ENCODE measurements around the gene PDGFA.
"Not testable (repeated sequence)": the region's sequence is repeated elsewhere in the genome, so short reads cannot be mapped to it uniquely, and the experiment has no call there.

The PDGFA gene

DNA sequence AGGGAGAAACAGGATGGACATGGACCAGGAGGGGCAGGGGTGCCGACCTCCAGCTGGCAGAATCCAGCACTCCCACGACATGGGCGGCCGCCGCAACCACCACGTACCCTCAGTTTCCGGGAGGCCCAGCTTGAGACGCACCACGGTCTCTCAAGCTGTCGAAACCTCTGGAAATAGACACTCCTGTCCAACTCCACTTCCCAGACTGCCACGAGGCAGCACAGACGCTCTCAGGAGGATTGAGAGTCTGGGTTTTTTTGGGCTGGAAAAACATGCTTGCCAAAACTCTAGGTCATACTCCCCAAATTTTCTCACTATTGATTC, 37.9 kb upstream of the PDGFA start:
- no peak for DNase-seq (ENCODE audit: extremely low spot score)
- ChIA-PET POLR2A (no interaction called here), CTCF (no interaction called here)
- TF ChIP-seq, protein P1, sequence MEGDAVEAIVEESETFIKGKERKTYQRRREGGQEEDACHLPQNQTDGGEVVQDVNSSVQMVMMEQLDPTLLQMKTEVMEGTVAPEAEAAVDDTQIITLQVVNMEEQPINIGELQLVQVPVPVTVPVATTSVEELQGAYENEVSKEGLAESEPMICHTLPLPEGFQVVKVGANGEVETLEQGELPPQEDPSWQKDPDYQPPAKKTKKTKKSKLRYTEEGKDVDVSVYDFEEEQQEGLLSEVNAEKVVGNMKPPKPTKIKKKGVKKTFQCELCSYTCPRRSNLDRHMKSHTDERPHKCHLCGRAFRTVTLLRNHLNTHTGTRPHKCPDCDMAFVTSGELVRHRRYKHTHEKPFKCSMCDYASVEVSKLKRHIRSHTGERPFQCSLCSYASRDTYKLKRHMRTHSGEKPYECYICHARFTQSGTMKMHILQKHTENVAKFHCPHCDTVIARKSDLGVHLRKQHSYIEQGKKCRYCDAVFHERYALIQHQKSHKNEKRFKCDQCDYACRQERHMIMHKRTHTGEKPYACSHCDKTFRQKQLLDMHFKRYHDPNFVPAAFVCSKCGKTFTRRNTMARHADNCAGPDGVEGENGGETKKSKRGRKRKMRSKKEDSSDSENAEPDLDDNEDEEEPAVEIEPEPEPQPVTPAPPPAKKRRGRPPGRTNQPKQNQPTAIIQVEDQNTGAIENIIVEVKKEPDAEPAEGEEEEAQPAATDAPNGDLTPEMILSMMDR (IDR thresholded peaks at IDR 0.05; ENCODE audit: control extremely low read depth, extremely low read depth, low read depth, missing control alignments): no peak

DNA sequence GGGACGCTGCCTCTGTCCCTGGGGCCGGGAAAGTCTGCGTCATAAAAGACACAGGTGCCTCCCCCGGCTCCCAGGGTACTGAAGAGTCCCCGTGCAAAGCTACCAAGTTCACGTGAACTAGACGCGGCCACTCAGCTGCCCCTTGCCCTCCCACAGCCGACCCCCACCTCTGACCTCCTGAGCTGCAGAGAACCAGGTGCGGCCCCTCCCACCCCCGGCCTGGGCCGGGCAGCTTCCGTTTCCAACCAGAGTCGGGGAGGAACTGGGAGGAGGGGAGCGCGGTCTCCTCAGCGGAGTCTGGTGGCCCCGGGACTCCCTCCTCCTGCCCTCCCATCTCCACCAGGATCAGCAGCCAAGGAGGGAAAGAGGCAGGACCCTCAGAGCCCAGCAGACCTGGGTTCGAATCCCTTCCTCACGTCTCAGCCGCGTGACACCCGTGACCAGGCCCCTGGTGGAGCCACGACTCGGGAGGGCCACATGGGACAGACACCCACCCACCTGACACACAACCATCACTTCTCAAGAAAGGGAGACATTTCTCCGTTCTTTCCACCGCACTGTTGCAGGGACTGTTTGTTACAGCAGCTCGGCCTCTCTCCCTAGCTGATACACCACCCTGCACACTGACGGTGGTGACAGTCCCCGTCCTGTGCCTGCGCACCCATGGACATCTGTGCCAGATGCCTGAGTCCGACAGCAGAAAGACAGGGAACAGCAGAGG, 37.4 kb upstream of the PDGFA start:
- ChIA-PET POLR2A (no interaction called here), CTCF (no interaction called here)
- TF ChIP-seq, protein P1 (IDR thresholded peaks at IDR 0.05; ENCODE audit: control extremely low read depth, extremely low read depth, low read depth, missing control alignments): no peak
- no peak for DNase-seq (ENCODE audit: extremely low spot score)

DNA sequence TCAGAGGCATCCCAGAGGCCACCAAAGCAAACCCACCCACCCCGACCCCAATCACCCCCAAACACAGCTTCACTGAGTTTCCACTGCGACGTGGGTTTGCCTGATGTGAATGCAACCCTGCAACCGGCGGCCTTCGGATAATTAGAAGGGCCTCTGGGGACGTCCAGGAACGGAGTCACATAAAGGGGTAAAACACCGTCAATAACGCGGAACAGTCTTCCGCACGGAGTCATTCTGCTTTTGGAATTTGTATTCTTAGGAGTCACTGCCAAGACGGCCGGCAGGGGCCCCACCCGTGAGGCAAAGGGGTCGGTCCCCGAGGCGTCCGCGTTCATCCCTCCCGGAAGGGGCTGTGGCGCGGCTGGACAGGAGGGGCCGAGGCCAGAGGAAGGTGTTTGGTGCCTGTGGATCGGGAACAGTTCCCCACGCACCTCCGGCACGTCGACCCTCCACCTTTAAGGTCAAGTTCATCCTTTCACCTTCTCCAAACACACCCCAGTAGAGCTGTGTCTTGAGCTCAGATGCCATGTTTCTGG, 36.7 kb upstream of the PDGFA start:
- TF ChIP-seq, protein P1 (IDR thresholded peaks at IDR 0.05; ENCODE audit: control extremely low read depth, extremely low read depth, low read depth, missing control alignments): no peak
- ChIA-PET POLR2A (no interaction called here), CTCF (no interaction called here)
- DNase-seq (ENCODE audit: extremely low spot score): no peak

DNA sequence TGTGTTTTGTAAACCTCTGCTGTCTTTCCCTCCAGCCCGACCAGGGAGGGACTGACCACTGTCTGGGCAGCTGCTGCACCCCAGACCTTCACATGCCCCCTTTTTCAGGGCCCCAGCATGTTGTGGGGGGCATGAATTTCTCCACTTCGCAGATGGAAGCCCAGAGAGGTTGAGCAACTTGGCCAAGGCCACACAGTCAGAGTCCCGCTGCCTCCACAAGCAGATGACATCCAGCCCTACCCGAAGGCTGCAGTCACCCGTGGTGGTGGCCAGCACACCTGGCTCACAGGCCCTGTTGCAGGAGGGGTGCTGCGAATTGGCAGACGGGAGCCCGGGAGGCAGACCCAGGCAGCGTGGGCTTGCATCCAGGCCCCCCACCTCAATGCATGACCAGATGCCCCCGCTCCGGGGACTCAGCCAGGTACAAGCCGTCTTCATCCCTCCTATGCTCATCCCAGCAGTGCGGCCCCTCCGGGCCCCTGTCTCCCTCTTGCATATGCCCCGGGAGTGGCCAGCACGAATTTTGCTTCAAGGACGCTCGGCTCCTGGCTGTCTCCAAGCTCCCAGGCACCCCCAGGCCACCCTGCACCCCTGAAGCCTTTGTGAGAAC, 36.0 kb upstream of the PDGFA start:
- no peak for DNase-seq (ENCODE audit: extremely low spot score)
- TF ChIP-seq, protein P1 (IDR thresholded peaks at IDR 0.05; ENCODE audit: control extremely low read depth, extremely low read depth, low read depth, missing control alignments): no peak
- CTCF ChIA-PET: no interaction called here
- POLR2A ChIA-PET: no interaction called here

DNA sequence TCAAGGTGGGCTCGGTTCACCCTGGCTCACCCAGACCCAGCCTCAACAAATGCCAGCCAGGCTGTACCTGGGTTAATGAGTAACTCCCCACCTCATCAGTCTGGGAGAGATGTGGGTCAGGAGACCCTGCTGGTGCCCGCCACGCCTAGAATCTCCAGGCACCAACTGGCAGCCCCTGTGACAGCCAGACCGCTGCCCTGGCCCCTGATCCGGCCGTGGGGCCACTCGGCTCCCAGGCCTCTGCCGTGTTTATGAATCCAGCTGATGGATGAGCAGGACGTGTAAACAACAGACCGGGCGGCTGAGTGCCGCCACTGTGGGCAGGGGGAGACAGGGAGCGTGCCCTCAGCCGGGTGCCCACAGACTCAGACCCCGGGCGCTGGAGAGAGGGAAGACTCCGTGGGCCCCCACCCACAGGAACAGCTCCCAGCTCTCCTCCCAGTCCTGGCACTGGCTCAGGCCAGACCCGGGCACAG, 34.0 kb upstream of the PDGFA start:
- TF ChIP-seq, protein P1 (IDR thresholded peaks at IDR 0.05; ENCODE audit: control extremely low read depth, extremely low read depth, low read depth, missing control alignments): no peak
- POLR2A ChIA-PET: no interaction called here
- no peak for DNase-seq (ENCODE audit: extremely low spot score)

DNA sequence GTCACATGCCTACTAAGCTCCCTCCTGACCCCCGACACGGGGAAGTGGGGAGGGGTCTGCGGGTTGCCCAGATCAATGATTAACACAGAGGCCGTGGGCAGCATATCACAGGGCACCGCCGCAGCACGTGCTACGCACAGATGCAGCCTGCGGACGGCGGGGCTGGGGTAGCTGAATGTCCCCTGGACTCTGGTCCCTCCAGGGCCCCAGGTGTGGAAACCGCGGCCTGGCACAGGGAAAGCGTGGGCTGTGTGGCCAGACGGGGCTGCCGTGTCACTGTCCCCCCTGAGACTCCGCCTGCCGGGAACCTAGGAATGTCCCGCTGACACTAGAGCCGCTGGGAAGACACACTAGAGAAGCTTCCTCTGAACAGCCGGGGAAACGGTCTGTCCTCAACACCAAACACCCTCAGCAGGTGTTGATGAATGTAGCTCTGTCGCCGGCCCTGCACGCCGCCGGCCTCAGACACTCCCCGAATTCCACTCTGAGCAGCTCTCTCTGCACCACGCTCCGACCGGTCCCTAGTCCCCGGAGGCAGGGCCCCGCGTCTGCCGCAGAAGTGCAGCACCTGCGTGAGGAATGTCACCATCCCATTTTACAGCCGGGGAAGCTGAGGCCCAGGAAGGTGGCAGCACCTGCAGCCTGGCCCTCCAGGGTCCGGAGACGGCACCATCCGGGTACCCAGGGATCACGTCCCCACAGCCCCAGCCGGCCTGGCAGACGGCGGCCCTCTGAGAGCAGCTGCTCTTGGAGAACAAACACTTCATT, 33.4 kb upstream of the PDGFA start:
- TF ChIP-seq, protein P1 (IDR thresholded peaks at IDR 0.05; ENCODE audit: control extremely low read depth, extremely low read depth, low read depth, missing control alignments): no peak
- no peak for DNase-seq (ENCODE audit: extremely low spot score)
- POLR2A ChIA-PET: no interaction called here
- CTCF ChIA-PET: interaction anchor here (1.1 kb wide), 1 partner anchor 21 kb away, joined by 3 read pairs; no protein-coding TSS in a partner anchor

More for the DNA sequence above, 34.0 kb upstream of the PDGFA start:
- CTCF ChIA-PET: interaction anchor here (1.1 kb wide), 1 partner anchor 21 kb away, joined by 3 read pairs; no protein-coding TSS in a partner anchor

DNA sequence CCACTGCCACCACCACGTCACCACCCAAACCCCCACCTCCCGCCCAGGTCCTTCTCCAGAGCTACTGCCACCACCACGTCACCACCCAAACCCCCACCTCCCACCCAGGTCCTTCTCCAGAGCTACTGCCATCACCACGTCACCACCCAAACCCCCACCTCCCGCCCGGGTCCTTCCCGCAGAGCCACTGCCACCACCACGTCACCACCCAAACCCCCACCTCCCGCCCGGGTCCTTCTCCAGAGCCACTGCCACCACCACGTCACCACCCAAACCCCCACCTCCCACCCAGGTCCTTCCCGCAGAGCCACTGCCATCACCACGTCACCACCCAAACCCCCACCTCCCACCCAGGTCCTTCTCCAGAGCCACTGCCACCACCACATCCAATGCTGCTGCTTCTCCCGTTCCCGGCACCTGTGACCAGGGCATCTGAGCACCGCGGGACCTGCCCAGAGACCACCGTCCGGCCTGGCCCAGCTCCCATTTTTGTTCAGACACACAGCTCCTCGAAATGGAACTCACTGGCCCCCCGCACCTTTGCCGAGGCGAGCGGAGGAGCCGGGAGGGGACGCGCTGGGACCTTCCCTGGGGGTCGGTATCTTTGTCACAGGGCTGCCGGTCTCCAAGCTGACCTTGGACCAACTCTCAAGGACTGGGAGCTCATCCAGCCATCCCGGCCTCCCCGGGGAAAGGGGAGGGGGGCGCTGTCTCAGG, 32.7 kb upstream of the PDGFA start:
- DNase-seq (ENCODE audit: extremely low spot score); POLR2A ChIA-PET; CTCF ChIA-PET: not testable (repeated sequence)

DNA sequence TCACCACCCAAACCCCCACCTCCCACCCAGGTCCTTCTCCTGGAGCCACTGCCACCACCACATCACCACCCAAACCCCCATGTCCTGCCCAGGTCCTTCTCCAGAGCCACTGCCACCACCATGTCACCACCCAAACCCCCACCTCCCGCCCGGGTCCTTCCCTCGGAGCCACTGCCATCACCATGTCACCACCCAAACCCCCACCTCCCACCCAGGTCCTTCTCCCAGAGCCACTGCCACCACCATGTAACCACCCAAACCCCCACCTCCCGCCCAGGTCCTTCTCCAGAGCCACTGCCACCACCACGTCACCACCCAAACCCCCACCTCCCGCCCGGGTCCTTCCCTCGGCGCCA, 31.9 kb upstream of the PDGFA start:
- POLR2A ChIA-PET; DNase-seq (ENCODE audit: extremely low spot score); CTCF ChIA-PET: not testable (repeated sequence)

All from GM10248 (cell line).